PC-3 (cell line): ENCODE results near the gene NRL.

Source experiments
- CTCF ChIP-seq: fragments of 300-600 bp; sonication (generic); conservative IDR thresholded peaks from 2 replicates; pipeline ENCODE4 v1.5.1; 2017; ENCODE audit warnings: antibody characterized with exemption, low read depth, mild to moderate bottlenecking, low read length
- EZH2 ChIP-seq: fragments of 300-600 bp; sonication (generic); IDR thresholded peaks from one replicate; pipeline ENCODE4 v1.6.1; 2017; ENCODE audit warnings: antibody characterized with exemption, mild to moderate bottlenecking, low read length; ENCODE audit not compliant: unreplicated experiment
- EZH2phosphoT487 ChIP-seq: fragments of 300-600 bp; sonication (generic); IDR thresholded peaks from 2 replicates; pipeline ENCODE4 v1.6.1; 2018; ENCODE audit warnings: mild to moderate bottlenecking, antibody characterized with exemption, low read length, borderline replicate concordance

- no peak for TF ChIP-seq CTCF
- TF ChIP-seq EZH2phosphoT487 = no peak
- no peak for TF ChIP-seq EZH2
Observed at GRCh38 chr14:24038686-24039085, 76.1 kb downstream of the NRL start.
